ENCODE measurements around the gene RIPOR3.
"Not testable (repeated sequence)": the region's sequence is repeated elsewhere in the genome, so short reads cannot be mapped to it uniquely, and the experiment has no call there.

Gene RIPOR3

GRCh38 chr20:50571466-50571865 lies 119.9 kb downstream of the RIPOR3 start:
- H3K9me3 Mint-ChIP-seq = no peaks in the 10 kb centered on the region
- H3K36me3 Mint-ChIP-seq (ENCODE audit: low read depth) = peaks cover 54% of the 10 kb centered on the region
- H3K4me3 Mint-ChIP-seq = no peak overlapping the region
- peaks cover 31% of the 10 kb centered on the region for H3K4me1 Mint-ChIP-seq
- H3K27me3 Mint-ChIP-seq (ENCODE audit: low read depth) = peaks cover 4% of the 10 kb centered on the region
- TF ChIP-seq CTCF (IDR thresholded peaks at IDR 0.05; ENCODE audit: unreplicated experiment in 3 of 3) = no peak
- H3K27ac Mint-ChIP-seq = no peak overlapping the region

GRCh38 chr20:50569864-50570836 lies 121.2 kb downstream of the RIPOR3 start:
- peak in 1 of 3 experiments; percentile 17 for TF ChIP-seq CTCF (IDR thresholded peaks at IDR 0.05; ENCODE audit: unreplicated experiment in 3 of 3)
- Mint-ChIP-seq H3K27me3 (ENCODE audit: low read depth) (peaks cover 4% of the 10 kb centered on the region), H3K9me3 (no peaks in the 10 kb centered on the region), H3K36me3 (ENCODE audit: low read depth) (peaks cover 49% of the 10 kb centered on the region), H3K27ac (no peak overlapping the region), H3K4me1 (peaks cover 35% of the 10 kb centered on the region), H3K4me3 (no peak overlapping the region)

DNA sequence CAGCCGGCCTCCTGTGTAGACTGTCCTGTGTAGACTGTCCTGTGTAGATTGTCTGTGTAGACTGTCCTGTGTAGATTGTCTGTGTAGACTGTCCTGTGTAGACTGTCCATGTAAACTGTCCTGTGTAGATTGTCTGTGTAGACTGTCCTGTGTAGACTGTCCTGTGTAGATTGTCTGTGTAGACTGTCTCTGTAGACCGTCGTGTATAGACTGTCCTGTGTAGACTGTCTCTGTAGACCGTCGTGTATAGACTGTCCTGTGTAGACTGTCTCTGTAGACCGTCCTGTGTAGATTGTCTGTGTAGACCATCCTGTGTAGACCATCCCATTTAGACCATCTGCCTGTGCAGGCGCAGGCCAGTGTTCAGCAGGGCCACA lies 121.9 kb downstream of the RIPOR3 start:
- H3K27ac Mint-ChIP-seq, H3K9me3 Mint-ChIP-seq: not testable (repeated sequence)

DNA sequence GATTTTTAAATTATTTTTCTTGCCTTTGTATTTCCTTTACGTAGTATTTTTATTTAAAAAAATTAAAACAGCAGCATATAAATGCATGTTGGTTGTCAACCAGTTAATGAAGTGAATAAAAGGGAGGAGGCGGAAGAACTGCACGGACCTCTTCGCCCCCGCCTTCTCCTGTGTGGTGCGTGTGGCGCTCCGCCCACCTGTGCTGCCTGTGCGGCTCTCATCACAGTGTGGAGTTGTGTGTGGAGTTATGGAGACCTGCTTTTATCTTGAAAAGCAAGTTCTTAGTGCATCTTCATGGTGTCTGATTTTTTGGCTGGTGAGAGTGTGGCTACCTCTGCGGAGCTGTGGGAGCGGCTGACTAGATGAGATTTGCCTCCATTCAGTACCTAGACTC lies 122.8 kb downstream of the RIPOR3 start:
- no peaks in the 10 kb centered on the region for H3K9me3 Mint-ChIP-seq
- H3K4me3 Mint-ChIP-seq = no peak overlapping the region
- no peak overlapping the region for H3K27ac Mint-ChIP-seq
- H3K27me3 Mint-ChIP-seq (ENCODE audit: low read depth) = peaks cover 4% of the 10 kb centered on the region
- H3K36me3 Mint-ChIP-seq (ENCODE audit: low read depth) = peaks cover 42% of the 10 kb centered on the region
- no peak for TF ChIP-seq CTCF (IDR thresholded peaks at IDR 0.05; ENCODE audit: unreplicated experiment in 3 of 3)
- peaks cover 37% of the 10 kb centered on the region for H3K4me1 Mint-ChIP-seq

More for the DNA sequence above, 121.9 kb downstream of the RIPOR3 start:
- not testable (repeated sequence) for H3K4me3 Mint-ChIP-seq; H3K27me3 Mint-ChIP-seq (ENCODE audit: low read depth)
- Mint-ChIP-seq H3K36me3 (ENCODE audit: low read depth) (peaks cover 46% of the 10 kb centered on the region), H3K4me1 (peaks cover 38% of the 10 kb centered on the region)

- no peak overlapping the region for H3K4me3 Mint-ChIP-seq
- H3K4me1 Mint-ChIP-seq = peaks cover 37% of the 10 kb centered on the region
- no peak for TF ChIP-seq CTCF (IDR thresholded peaks at IDR 0.05; ENCODE audit: unreplicated experiment in 3 of 3)
- H3K27ac Mint-ChIP-seq = no peak overlapping the region
- H3K27me3 Mint-ChIP-seq (ENCODE audit: low read depth) = peaks cover 4% of the 10 kb centered on the region
- no peaks in the 10 kb centered on the region for H3K9me3 Mint-ChIP-seq
- H3K36me3 Mint-ChIP-seq (ENCODE audit: low read depth) = peaks cover 47% of the 10 kb centered on the region
These were observed 123.3 kb downstream of the RIPOR3 start for GRCh38 chr20:50567860-50568548.

- peaks cover 37% of the 10 kb centered on the region for H3K4me1 Mint-ChIP-seq
- no peak overlapping the region for H3K4me3 Mint-ChIP-seq
- H3K36me3 Mint-ChIP-seq (ENCODE audit: low read depth) = peaks cover 58% of the 10 kb centered on the region
- H3K27me3 Mint-ChIP-seq (ENCODE audit: low read depth) = peaks cover 4% of the 10 kb centered on the region
- TF ChIP-seq CTCF (IDR thresholded peaks at IDR 0.05; ENCODE audit: unreplicated experiment in 3 of 3) = no peak
- H3K9me3 Mint-ChIP-seq = no peaks in the 10 kb centered on the region
- no peak overlapping the region for H3K27ac Mint-ChIP-seq
These were observed 125.5 kb downstream of the RIPOR3 start for GRCh38 chr20:50565871-50566270.
